NCI-H2227 (cell line): ENCODE results near the gene PLA2G3.
"Not testable (repeated sequence)": the region's sequence is repeated elsewhere in the genome, so short reads cannot be mapped to it uniquely, and the experiment has no call there.

Source experiments
- DNase-seq: peaks from one replicate; lab custom pipeline; 2025; ENCODE audit not compliant: unreplicated experiment; lab: John Stamatoyannopoulos, UW

Gene PLA2G3

GRCh38 chr22:31124811-31125465 is 15.4 kb downstream of the PLA2G3 start:
- DNase-seq, result no peak

DNA sequence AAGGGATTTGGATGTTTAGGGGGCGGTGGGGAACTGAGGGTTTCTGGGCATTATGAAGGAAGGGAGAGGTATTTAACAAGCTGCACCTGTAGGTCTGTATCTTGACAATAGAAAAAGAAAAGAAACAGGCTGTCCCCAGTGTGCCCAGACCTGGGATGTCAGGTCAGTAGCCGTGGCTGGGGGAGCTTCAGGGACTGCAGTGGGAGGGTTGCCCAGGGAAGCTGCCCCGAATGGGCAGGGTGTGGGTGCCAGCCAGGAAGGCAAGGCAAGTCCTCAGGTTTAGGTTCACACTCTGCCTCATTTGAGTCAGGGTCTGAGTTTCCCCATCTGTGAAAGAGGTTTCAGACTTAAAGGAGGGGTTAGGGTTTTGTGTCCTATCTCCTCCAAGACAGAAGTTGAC is 16.0 kb downstream of the PLA2G3 start:
- DNase-seq, result no peak

DNA sequence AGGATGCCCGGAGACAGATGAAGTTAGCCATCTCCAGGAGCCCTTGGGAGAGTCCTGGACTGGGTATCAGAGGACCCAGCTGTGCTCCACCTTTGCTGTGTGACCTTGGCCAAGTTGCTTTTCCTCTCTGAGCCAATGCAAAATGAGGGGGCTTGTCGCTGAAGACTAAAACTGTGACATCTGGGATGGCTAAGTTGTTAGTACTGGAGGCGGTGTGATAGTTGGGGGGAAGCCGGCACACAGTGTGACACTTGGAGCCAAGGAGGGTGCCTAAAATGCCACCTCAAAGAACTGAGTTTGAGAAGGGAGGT is 17.1 kb downstream of the PLA2G3 start:
- no peak for DNase-seq

DNA sequence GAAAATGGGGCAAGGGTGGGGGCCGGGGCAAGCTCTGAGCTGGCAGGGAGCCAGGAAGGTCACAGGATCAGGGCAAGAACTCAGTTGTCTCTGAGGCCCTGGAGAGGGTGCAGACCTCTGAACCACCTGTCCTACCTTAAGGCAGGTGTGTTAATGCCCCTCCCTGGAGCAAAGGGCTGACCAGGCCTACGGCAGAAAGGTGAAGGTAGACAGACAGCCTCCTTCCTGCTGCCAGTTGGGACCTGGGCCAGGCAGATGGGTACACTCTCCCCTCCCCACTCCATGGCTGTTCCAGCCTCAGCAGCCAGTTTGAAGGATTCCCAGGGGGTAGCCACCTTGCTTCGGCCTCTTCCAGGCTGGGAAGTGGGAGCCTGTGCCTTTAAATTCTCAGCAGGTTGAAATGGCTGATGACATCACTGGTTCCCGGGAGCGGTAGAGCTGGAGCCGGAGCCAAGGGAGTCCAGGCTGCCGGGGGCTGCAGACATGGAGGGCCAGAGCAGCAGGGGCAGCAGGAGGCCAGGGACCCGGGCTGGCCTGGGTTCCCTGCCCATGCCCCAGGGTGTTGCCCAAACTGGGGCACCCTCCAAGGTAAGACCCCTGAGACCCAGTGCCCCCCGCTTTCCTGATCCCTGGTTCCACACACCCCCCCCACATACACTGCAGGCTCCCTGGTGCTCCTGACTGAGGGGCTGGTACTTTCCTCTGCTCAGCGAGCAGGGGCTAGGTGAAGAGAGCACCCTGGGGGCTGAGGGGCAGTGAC is 17.6 kb downstream of the PLA2G3 start, which contains the start of gene INPP5J:
Gene INPP5J (plus strand): TSS at position 435 of the 760 bp plus-strand sequence. CDS start 49 bp downstream, at position 484.
- DNase-seq, result peak; percentile 65

DNA sequence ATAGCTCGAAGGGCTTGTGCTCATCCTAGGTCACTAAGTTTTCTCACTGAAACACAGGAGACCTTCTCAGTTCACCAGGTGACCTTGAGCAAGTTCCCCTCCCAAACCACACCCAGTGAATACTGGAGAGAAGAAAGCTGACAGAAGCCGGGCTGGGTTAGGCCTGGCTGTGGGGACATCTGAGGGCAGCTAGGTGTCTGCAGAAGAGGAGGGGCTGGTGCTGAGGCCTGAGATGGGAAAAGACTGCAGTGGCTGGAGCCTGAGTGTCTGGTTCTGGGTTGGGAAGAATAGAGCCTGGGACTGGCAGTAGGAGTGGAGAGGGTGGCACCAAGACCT is 18.1 kb downstream of the PLA2G3 start:
- no peak for DNase-seq

DNA sequence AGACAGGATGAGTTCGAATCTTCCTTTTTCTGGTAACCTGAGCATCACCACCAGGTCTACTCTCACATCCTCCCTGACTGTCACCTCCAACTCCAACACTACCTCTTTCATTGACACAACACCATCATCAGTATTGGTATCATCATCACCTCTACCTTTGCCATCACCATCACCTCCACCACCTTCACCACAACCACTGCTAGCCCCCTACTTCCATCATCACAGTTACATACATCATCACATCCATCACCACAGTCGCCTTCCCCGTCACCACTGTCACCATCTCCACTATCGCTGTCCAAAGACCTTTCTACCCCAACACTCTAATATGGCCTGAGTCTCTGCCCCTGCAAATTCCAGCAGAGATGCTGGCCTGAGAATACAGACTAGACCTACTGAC is 18.9 kb downstream of the PLA2G3 start:
- no peak for DNase-seq

- DNase-seq, result no peak
Observed at GRCh38 chr22:31120642-31121041, 19.7 kb downstream of the PLA2G3 start.

DNA sequence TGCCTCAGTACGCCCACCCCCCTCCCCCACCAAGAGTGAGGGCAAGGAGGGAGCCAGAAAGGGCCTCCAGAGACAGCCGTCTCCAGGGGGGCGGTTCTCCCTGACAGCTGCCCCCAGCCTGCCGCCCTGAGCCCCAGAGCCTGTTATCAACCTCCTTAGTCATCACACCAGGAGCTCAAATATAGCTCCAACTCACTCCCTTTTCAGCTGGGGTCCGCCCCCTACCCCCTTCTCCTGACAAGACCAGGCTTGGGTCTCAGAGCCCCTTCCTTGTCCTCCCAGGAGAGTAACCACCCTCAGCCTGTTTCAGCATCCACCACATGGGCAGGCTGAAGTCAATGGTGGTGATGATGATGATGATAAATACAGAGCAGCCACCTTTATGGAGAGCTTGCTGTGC is 20.1 kb downstream of the PLA2G3 start:
- DNase-seq, result no peak

DNA sequence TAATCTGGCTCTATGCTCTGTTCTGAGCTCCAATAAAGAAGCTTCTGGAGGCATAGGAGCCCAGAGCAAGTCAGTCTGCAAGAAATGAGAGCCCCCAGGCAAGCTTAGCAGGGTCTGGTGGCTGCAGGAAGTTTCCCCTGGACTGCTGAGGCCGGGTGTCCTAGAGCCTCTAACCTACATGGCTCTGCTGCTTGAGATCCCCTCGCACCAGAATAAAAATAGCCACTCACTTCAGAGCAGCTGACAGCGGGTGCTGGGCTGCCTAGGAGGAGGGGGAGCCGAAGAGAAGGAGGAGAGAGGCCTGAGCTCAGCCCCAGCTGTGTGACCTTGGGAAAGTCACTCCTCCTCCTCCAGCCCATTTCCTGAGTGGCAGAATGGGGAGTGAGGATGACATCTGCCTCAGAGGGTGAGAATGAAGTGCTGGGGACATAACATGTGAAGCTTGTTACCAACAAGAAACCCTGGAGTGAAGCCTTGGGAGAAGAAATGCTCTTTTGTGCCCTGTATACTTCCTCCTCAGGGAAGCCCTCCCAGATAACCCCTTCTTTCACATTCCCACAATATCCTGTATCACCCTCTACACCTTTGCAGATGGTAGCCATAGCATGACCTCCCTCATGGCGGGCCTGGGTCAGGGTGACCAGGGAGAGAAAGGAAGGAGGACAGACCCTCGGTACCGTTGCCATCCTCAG is 21.1 kb downstream of the PLA2G3 start:
- no peak for DNase-seq

GRCh38 chr22:31118046-31118820 is 22.1 kb downstream of the PLA2G3 start:
- DNase-seq, result no peak

GRCh38 chr22:31112547-31113091 is 27.7 kb downstream of the PLA2G3 start:
- not testable (repeated sequence) for DNase-seq

- DNase-seq, result no peak
Observed at GRCh38 chr22:31107894-31108218, 32.5 kb downstream of the PLA2G3 start.

DNA sequence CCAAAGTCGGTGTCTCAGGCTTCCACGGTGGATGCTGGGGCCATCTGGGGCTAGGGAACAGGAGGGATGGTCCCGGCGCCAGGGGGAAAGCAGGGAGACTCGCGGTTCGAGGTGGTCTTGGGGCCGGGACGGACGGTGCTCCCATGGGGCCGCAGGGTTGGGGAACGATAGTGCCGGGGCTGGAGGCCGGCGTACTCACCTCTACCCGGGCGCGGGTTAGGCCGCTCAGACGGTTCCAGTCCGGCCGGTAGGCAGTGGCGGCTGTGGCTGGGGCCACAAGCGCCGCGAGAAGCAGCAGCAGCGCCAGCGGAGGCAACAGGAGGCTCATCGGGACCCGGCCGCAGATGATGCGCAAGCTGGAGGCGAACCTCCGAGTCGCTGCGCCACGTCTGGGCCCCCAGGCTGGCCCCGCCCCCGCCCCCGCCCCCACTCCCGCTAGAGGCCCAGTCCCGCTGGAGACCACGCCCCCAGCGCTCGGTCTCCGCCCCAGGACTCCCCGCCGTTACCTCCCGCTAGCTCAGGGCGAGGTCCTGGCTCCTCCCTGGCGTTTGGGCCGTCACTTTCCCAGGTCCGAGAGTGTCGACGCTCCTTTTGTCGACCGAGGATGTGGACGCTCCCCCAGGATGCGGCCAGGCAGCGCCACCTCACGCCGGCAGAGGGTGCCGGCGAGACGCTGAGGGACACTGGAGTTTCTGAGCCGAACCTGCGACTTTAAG is 33.0 kb downstream of the PLA2G3 start, which contains the start of gene SELENOM:
Gene SELENOM (minus strand): TSS at position 391 of the 716 bp plus-strand sequence. CDS start 63 bp downstream, at position 328.
- peak; percentile 93 for DNase-seq

DNA sequence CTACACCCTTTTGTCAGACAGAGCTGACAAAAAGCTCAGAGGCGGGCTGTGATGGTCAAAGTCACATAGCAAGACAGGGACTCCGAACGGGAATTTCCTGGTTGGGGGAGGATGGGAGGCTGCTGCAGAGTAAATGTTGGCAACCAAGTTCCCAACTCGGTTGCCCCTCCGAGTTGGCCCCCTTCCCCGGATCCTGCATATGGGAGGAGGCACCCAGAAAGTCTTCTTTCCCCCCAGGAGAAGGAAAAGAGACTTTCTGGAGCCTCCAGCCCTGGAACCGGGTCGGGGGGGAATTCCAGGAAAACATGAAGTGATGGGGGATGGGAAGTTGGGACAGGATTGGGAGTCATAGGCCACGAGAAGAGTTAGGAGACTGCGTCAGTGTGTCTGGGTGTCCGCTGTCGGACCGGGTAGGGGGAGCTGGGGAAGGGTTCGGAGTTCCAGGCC is 33.6 kb downstream of the PLA2G3 start:
- DNase-seq, result no peak

DNA sequence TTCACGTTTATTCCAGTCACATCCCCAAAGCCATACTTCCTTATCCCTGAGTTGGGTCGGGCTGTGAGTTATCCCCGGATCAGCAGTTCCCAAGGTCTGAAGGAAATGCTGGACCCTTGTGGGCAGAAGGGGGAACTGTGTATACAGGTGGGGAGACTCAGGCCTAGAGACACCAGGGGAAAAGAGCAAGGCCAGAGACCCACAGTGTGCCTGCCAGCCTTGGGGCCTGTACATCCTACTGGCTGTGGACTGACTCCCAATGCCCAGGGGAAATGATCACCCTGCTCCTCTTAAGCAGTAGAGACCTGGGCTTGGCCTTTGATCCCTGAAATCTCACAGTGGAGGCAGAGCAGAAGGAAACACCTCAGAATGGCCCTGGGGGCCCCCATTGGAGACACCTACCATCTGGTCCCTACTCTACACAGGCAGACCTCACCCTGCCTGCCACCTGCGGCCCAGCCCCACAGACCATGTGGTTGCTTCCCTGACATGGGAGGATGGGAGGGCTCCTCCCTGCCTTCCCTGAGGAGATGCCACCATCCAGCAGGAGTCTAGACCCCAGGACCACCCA is 34.2 kb downstream of the PLA2G3 start:
- DNase-seq, result no peak

GRCh38 chr22:31105282-31105929 is 34.9 kb downstream of the PLA2G3 start:
- no peak for DNase-seq

DNA sequence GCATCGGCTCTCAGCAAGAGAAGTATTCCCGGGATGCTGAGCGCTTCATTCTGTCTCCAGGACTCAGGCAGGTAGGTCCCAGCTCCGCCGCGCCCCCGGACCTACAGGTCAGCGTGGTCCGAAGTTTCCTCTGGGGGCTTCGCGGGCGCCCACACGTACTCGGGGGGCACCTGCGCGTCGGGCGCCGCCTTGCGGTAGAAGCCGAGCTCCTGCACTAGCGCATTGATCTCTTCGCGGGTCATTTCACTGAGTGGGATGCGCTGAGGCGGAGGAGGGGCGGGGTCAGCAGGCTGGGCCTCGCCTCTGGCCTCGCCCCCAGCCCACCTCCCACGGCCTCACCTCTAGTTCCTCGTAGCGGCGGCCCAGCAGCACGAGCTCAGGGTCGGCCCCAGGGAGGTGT is 35.4 kb downstream of the PLA2G3 start:
- no peak for DNase-seq

DNA sequence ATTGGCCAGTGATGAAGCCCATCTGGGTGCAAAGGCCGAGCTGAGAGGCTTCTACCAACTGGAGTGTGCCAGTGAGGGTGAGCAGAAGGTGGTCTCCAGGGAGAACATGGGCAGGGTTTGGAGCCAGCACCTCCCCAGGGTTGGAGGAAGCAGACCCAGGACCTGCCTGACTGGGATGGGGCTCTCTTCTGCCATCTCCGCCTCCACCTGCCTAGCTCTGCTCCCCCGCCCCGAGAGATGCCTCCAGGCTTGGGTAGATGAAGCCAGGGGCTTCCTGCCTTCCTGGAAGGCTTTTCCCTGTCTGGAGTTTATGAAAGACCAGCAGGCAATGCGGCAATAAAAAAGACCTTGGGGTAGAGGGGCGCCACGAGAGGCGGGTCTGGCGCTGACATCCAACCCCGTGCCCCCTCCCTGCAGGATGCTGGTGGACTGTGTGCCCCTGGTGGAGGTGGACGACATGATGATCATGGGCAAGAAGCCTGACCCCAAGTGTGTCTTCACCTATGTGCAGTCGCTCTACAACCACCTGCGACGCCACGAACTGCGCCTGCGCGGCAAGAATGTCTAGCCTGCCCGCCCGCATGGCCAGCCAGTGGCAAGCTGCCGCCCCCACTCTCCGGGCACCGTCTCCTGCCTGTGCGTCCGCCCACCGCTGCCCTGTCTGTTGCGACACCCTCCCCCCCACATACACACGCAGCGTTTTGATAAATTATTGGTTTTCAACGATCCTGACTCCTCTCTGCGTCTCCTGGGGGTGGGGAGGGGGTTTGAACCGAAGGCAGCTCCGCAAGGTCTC is 36.2 kb downstream of the PLA2G3 start:
- no peak for DNase-seq

DNA sequence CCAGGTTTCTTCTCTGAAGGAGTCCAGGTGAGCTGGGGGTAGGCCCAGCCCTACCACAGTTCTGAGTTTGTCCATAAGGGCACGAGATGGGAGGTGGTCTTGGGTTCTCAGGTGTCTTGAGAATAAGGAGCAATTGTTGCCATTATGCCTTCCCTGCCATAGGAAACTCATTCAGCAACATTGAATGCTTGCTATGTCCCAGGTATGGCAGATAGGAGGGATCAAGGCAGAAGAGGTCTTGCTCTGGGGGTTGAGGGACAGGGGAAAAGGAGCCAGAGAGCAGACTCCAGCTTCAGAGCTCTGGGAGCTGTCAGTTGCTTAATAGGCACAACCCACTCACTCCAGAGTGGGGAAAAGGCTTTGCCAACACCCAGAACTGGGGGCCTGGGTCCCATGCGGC is 37.2 kb downstream of the PLA2G3 start:
- no peak for DNase-seq
